Osteocyte (in vitro differentiated cells): Measurements from ENCODE around the gene CNPPD1. TPM values are rescaled to one million over a fixed set of nuclear protein-coding genes. Genes with fewer than 3 reads are reported as not detected.

Source experiments
- DNase-seq: peaks from one replicate; pipeline ENCODE4 v3.0.0; 2021; ENCODE audit warnings: mixed read lengths; ENCODE audit not compliant: unreplicated experiment; ENCODE audit errors: extremely low spot score
- H3K27ac Mint-ChIP-seq: one replicate; pipeline ENCODE4 v1.8.0; 2021; ENCODE audit warnings: mild to moderate bottlenecking, mixed read lengths; ENCODE audit not compliant: unreplicated experiment
- H3K27me3 Mint-ChIP-seq: one replicate; pipeline ENCODE4 v1.8.0; 2021; ENCODE audit warnings: mixed read lengths; ENCODE audit not compliant: unreplicated experiment
- H3K36me3 Mint-ChIP-seq: one replicate; pipeline ENCODE4 v1.8.0; 2021; ENCODE audit warnings: mixed read lengths; ENCODE audit not compliant: unreplicated experiment
- H3K4me1 Mint-ChIP-seq: one replicate; pipeline ENCODE4 v1.8.0; 2021; ENCODE audit warnings: mixed read lengths; ENCODE audit not compliant: unreplicated experiment
- H3K4me3 Mint-ChIP-seq: one replicate; pipeline ENCODE4 v1.8.0; 2021; ENCODE audit warnings: mild to moderate bottlenecking, moderate library complexity, mixed read lengths; ENCODE audit not compliant: unreplicated experiment
- H3K9me3 Mint-ChIP-seq: one replicate; pipeline ENCODE4 v1.8.0; 2021; ENCODE audit warnings: mixed read lengths; ENCODE audit not compliant: unreplicated experiment
- total RNA-seq: library from RNA; stranded (reverse); gene quantifications from 2 replicates; pipeline ENCODE4 v1.2.1, GENCODE V29; 2021
- TF ChIP-seq, protein P1 (sequence below): fragments of 200-600 bp; sonication (generic); IDR thresholded peaks from 2 replicates; pipeline ENCODE4 v1.5.0; 2021; ENCODE audit warnings: antibody characterized with exemption, mild to moderate bottlenecking, moderate library complexity

Gene CNPPD1
- total RNA-seq, 1 donor from 2014 or later, result 45.7 TPM

- H3K27ac Mint-ChIP-seq, result no peak overlapping the region
- H3K27me3 Mint-ChIP-seq, result no peaks in the 10 kb centered on the region
- H3K36me3 Mint-ChIP-seq, result peaks cover 14% of the 10 kb centered on the region
- no peak overlapping the region for H3K4me3 Mint-ChIP-seq
- DNase-seq, result no peak
- H3K4me1 Mint-ChIP-seq, result peaks cover 16% of the 10 kb centered on the region
- no peaks in the 10 kb centered on the region for H3K9me3 Mint-ChIP-seq
- TF ChIP-seq, protein P1, sequence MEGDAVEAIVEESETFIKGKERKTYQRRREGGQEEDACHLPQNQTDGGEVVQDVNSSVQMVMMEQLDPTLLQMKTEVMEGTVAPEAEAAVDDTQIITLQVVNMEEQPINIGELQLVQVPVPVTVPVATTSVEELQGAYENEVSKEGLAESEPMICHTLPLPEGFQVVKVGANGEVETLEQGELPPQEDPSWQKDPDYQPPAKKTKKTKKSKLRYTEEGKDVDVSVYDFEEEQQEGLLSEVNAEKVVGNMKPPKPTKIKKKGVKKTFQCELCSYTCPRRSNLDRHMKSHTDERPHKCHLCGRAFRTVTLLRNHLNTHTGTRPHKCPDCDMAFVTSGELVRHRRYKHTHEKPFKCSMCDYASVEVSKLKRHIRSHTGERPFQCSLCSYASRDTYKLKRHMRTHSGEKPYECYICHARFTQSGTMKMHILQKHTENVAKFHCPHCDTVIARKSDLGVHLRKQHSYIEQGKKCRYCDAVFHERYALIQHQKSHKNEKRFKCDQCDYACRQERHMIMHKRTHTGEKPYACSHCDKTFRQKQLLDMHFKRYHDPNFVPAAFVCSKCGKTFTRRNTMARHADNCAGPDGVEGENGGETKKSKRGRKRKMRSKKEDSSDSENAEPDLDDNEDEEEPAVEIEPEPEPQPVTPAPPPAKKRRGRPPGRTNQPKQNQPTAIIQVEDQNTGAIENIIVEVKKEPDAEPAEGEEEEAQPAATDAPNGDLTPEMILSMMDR, result no peak
Observed at GRCh38 chr2:219128396-219128795, 48.3 kb downstream of the CNPPD1 start.

DNA sequence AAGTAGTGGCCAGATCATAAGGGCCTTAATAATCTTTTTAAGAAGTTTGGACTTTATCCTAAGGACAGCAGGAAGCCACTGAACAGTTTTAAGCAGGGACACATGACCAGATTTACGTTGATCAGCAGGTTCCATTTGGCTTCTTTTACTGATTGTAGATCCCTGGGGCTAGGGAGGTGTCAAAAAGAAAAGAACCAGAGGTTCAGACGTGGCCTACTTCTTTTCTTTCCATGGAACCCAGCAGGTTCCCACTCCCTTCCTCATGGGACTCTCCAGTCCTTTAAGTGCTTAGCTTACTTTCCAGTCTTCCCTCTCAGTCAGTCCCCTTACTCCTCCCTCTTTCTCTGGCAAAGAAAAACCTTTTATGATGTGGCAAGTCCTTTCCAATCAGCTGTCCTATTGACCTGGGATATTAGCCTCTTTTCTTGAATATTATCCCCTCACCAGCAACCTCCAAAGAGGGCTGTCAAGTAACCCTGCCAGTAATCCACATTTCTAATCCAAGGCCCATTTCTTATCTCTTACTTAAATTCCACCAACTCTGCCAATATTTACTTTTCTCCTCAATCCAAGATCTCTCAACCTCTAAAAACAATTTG is 49.6 kb downstream of the CNPPD1 start:
- no peak overlapping the region for H3K27ac Mint-ChIP-seq
- H3K4me1 Mint-ChIP-seq, result peaks cover 16% of the 10 kb centered on the region
- no peak for DNase-seq
- no peak overlapping the region for H3K4me3 Mint-ChIP-seq
- peaks cover 7% of the 10 kb centered on the region for H3K36me3 Mint-ChIP-seq
- no peaks in the 10 kb centered on the region for H3K27me3 Mint-ChIP-seq
- H3K9me3 Mint-ChIP-seq, result no peaks in the 10 kb centered on the region
- TF ChIP-seq, protein P1, result no peak

GRCh38 chr2:219126555-219126954 is 50.2 kb downstream of the CNPPD1 start:
- Mint-ChIP-seq H3K27ac (no peak overlapping the region), H3K9me3 (no peaks in the 10 kb centered on the region), H3K4me1 (peaks cover 16% of the 10 kb centered on the region), H3K36me3 (peaks cover 7% of the 10 kb centered on the region), H3K27me3 (no peaks in the 10 kb centered on the region), H3K4me3 (no peak overlapping the region)
- TF ChIP-seq, protein P1, result no peak
- DNase-seq, result no peak

DNA sequence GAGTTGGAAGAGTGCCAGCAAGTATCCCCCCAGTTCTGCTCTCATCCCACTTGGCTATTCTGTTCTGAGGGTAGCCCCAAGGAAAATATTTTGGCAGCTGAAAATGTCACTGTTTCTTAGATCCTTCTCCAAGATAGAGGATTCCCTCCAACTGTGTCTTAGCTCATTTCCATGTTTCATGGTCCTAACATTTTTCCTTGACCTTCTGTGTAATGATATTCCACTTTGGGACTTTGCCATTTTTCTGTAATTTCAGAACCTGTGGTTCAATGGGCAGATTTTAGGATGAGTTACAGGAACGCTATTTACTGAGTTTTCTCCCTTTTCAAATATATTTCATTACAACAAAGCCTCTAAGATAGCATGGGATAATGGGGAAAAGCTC is 50.8 kb downstream of the CNPPD1 start:
- H3K36me3 Mint-ChIP-seq, result peaks cover 7% of the 10 kb centered on the region
- no peaks in the 10 kb centered on the region for H3K9me3 Mint-ChIP-seq
- H3K27ac Mint-ChIP-seq, result no peak overlapping the region
- DNase-seq, result no peak
- TF ChIP-seq, protein P1, result no peak
- H3K27me3 Mint-ChIP-seq, result no peaks in the 10 kb centered on the region
- no peak overlapping the region for H3K4me3 Mint-ChIP-seq
- peaks cover 16% of the 10 kb centered on the region for H3K4me1 Mint-ChIP-seq

GRCh38 chr2:219125225-219125885 is 51.4 kb downstream of the CNPPD1 start:
- H3K4me3 Mint-ChIP-seq, result no peak overlapping the region
- no peaks in the 10 kb centered on the region for H3K9me3 Mint-ChIP-seq
- H3K27ac Mint-ChIP-seq, result no peak overlapping the region
- no peaks in the 10 kb centered on the region for H3K27me3 Mint-ChIP-seq
- no peak for DNase-seq
- peaks cover 16% of the 10 kb centered on the region for H3K4me1 Mint-ChIP-seq
- TF ChIP-seq, protein P1, result no peak
- peaks cover 7% of the 10 kb centered on the region for H3K36me3 Mint-ChIP-seq
